ENCODE results near the gene PDSS2.
"Not testable (repeated sequence)": the region's sequence is repeated elsewhere in the genome, so short reads cannot be mapped to it uniquely, and the experiment has no call there.

PDSS2 gene

GRCh38 chr6:107314531-107314939 is 144.8 kb downstream of the PDSS2 start:
- no peak for DNase-seq

GRCh38 chr6:107313776-107314175 is 145.6 kb downstream of the PDSS2 start:
- no peak for DNase-seq

- DNase-seq, result no peak
These were observed 149.0 kb downstream of the PDSS2 start for GRCh38 chr6:107310362-107310761.

- no peak for DNase-seq
These were observed 150.7 kb downstream of the PDSS2 start for GRCh38 chr6:107308677-107309076.

GRCh38 chr6:107305994-107306393 is 153.4 kb downstream of the PDSS2 start:
- DNase-seq, result not testable (repeated sequence)

GRCh38 chr6:107305391-107305790 is 154.0 kb downstream of the PDSS2 start:
- no peak for DNase-seq

- no peak for DNase-seq
These were observed 154.8 kb downstream of the PDSS2 start for GRCh38 chr6:107304421-107305025.

- no peak for DNase-seq
These were observed 166.0 kb downstream of the PDSS2 start for GRCh38 chr6:107293350-107293749.

- no peak for DNase-seq
These were observed 166.6 kb downstream of the PDSS2 start for GRCh38 chr6:107292715-107293271.

- DNase-seq, result no peak
These were observed 168.9 kb downstream of the PDSS2 start for GRCh38 chr6:107290491-107290890.

GRCh38 chr6:107289258-107289657 is 170.1 kb downstream of the PDSS2 start:
- not testable (repeated sequence) for DNase-seq

- not testable (repeated sequence) for DNase-seq
These were observed 173.7 kb downstream of the PDSS2 start for GRCh38 chr6:107285683-107286082.

- no peak for DNase-seq
These were observed 174.6 kb downstream of the PDSS2 start for GRCh38 chr6:107284805-107285204.

- DNase-seq, result no peak
These were observed 178.6 kb downstream of the PDSS2 start for GRCh38 chr6:107280791-107281190.

GRCh38 chr6:107280001-107280400 is 179.4 kb downstream of the PDSS2 start:
- not testable (repeated sequence) for DNase-seq

- no peak for DNase-seq
These were observed 184.0 kb downstream of the PDSS2 start for GRCh38 chr6:107275330-107275865.

- no peak for DNase-seq
These were observed 185.1 kb downstream of the PDSS2 start for GRCh38 chr6:107274288-107274687.

GRCh38 chr6:107272246-107272645 is 187.1 kb downstream of the PDSS2 start:
- no peak for DNase-seq

- DNase-seq, result no peak
These were observed 188.1 kb downstream of the PDSS2 start for GRCh38 chr6:107271208-107271790.

- DNase-seq, result no peak
These were observed 191.7 kb downstream of the PDSS2 start for GRCh38 chr6:107267634-107268033.

GRCh38 chr6:107267006-107267405 is 192.4 kb downstream of the PDSS2 start:
- no peak for DNase-seq

- DNase-seq, result no peak
These were observed 192.8 kb downstream of the PDSS2 start for GRCh38 chr6:107266563-107266962.

GRCh38 chr6:107264357-107264840 is 195.0 kb downstream of the PDSS2 start:
- DNase-seq, result no peak

GRCh38 chr6:107259951-107260350 is 199.4 kb downstream of the PDSS2 start:
- DNase-seq, result no peak
